MM.1S (cell line): ENCODE measurements around the gene FADS3.

ENCODE experiments used
- EZH2 ChIP-seq: fragments of 300-600 bp; sonication (generic); optimal IDR thresholded peaks from 2 replicates; pipeline ENCODE3; 2017; ENCODE audit warnings: low read depth, mild to moderate bottlenecking, antibody characterized with exemption, low read length, mixed read lengths
- EZH2phosphoT487 ChIP-seq: fragments of 300-600 bp; sonication (generic); IDR thresholded peaks from 2 replicates; pipeline ENCODE4 v1.6.1; 2018; ENCODE audit warnings: antibody characterized with exemption, low read length
- TF ChIP-seq, protein P1 (sequence below): fragments of 300-600 bp; sonication (generic); IDR thresholded peaks from 2 replicates; pipeline ENCODE4 v1.5.1; 2016; ENCODE audit warnings: antibody characterized with exemption, low read length, mixed read lengths

DNA sequence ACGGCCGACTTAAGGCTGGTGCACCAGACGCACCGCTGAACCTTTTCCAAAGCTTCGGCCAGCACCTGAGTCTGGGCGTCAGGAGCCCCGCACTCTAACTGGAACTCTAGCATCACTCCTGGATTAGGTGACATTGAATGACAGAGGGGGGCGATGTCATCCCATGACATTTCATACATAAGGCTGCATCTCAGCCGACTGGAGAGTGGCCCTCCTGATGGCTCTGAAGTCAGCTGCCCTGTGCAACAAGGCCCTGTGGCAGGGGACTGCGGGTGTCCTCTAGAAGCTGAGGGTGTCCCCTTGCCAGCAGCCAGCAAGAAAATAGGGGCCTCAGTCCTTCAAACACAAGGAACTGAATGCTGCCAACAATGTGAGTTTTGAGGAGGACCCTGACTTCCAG, 10.1 kb upstream of the FADS3 start:
- TF ChIP-seq, protein P1, sequence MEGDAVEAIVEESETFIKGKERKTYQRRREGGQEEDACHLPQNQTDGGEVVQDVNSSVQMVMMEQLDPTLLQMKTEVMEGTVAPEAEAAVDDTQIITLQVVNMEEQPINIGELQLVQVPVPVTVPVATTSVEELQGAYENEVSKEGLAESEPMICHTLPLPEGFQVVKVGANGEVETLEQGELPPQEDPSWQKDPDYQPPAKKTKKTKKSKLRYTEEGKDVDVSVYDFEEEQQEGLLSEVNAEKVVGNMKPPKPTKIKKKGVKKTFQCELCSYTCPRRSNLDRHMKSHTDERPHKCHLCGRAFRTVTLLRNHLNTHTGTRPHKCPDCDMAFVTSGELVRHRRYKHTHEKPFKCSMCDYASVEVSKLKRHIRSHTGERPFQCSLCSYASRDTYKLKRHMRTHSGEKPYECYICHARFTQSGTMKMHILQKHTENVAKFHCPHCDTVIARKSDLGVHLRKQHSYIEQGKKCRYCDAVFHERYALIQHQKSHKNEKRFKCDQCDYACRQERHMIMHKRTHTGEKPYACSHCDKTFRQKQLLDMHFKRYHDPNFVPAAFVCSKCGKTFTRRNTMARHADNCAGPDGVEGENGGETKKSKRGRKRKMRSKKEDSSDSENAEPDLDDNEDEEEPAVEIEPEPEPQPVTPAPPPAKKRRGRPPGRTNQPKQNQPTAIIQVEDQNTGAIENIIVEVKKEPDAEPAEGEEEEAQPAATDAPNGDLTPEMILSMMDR = no peak
- TF ChIP-seq EZH2 (no peak), EZH2phosphoT487 (no peak)
